ENCODE measurements around the gene MPV17L2. TPM values are rescaled to one million over a fixed set of nuclear protein-coding genes. Genes with fewer than 3 reads are reported as not detected.

Gene MPV17L2
- total and polyA plus RNA-seq, 2 experiments from 2014 or later = 22.4 to 31.8 TPM

- no peak overlapping the region for H2AFZ ChIP-seq
- DNase-seq (ENCODE audit: low spot score) = no peak
- H4K20me1 ChIP-seq (ENCODE audit: insufficient read depth, poor library complexity, severe bottlenecking) = no peaks in the 10 kb centered on the region
- H3K27me3 ChIP-seq = no peaks in the 10 kb centered on the region
- TF ChIP-seq, protein P1, sequence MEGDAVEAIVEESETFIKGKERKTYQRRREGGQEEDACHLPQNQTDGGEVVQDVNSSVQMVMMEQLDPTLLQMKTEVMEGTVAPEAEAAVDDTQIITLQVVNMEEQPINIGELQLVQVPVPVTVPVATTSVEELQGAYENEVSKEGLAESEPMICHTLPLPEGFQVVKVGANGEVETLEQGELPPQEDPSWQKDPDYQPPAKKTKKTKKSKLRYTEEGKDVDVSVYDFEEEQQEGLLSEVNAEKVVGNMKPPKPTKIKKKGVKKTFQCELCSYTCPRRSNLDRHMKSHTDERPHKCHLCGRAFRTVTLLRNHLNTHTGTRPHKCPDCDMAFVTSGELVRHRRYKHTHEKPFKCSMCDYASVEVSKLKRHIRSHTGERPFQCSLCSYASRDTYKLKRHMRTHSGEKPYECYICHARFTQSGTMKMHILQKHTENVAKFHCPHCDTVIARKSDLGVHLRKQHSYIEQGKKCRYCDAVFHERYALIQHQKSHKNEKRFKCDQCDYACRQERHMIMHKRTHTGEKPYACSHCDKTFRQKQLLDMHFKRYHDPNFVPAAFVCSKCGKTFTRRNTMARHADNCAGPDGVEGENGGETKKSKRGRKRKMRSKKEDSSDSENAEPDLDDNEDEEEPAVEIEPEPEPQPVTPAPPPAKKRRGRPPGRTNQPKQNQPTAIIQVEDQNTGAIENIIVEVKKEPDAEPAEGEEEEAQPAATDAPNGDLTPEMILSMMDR (IDR thresholded peaks at IDR 0.05; ENCODE audit: poor library complexity) = no peak
- TF ChIP-seq EZH2phosphoT487 (IDR thresholded peaks at IDR 0.05; ENCODE audit: low read depth, severe bottlenecking, unreplicated experiment) (no peak), EZH2 (IDR thresholded peaks at IDR 0.05; ENCODE audit: borderline replicate concordance) (no peak)
- no peak overlapping the region for H3K4me3 ChIP-seq
- no peaks in the 10 kb centered on the region for H3K9me3 ChIP-seq (ENCODE audit: low read depth)
- H3K36me3 ChIP-seq (replicated peaks; ENCODE audit: insufficient read depth, low read depth) = no peaks in the 10 kb centered on the region
- peak overlapping the region; percentile 31 for H3K27ac ChIP-seq
- no peaks in the 10 kb centered on the region for H3K9me2 ChIP-seq (replicated peaks; ENCODE audit: insufficient read depth)
- peaks cover 6% of the 10 kb centered on the region for H3K4me1 ChIP-seq (ENCODE audit: insufficient read depth)
- WGBS (ENCODE audit: low lambda C conversion rate, missing lambda C conversion rate) = 80% methylated on average over 12 of the region's 18 CpGs
- H3K79me2 ChIP-seq = no peaks in the 10 kb centered on the region
- peak overlapping the region; percentile 88 for H3K4me2 ChIP-seq
Measured at GRCh38 chr19:18173054-18173571, 19.9 kb upstream of the MPV17L2 start.

DNA sequence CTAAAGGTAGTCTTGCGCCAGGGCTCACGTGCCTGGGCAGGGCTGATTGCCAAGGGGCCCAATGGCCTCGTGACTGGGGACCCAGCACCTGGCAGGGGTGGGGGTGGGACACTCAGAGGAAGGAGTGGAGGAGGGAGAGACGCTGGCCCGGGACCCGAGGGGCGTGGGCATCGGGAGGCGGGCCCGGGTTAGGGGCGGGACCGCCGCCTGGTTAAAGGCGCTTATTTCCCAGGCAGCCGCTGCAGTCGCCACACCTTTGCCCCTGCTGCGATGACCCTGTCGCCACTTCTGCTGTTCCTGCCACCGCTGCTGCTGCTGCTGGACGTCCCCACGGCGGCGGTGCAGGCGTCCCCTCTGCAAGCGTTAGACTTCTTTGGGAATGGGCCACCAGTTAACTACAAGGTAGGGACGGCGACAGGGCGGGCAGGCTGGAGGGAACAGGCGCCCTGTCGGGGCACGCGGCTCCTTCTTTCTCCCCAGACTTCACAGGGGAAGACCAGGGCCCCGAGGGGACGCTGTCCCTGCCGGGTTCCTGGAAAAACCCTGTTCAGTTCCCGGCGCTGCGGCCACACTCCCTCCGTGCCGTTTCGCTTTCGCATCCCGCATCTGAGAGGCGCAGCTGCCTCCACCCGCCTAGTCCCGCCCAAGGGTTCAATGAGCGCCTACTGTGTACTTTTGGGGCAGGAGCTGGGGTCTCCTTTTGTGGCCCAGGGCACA, 19.3 kb upstream of the MPV17L2 start, which contains the start of gene IFI30:
TSS of gene IFI30 (plus strand) at position 242 of the 717 bp plus-strand sequence. CDS start at position 271, 29 bp downstream.
- peak within 1 kb of the TSS; percentile 66 for H2AFZ ChIP-seq
- H3K9me3 ChIP-seq (ENCODE audit: low read depth) = no peaks in the 10 kb centered on the region
- no peaks in the 10 kb centered on the region for H3K36me3 ChIP-seq (replicated peaks; ENCODE audit: insufficient read depth, low read depth)
- H3K4me2 ChIP-seq = peak within 1 kb of the TSS; percentile 88
- peak; percentile 88 for DNase-seq (ENCODE audit: low spot score)
- no peaks in the 10 kb centered on the region for H3K27me3 ChIP-seq
- H3K4me3 ChIP-seq = peak within 1 kb of the TSS; percentile 45
- H3K9me2 ChIP-seq (replicated peaks; ENCODE audit: insufficient read depth) = no peaks in the 10 kb centered on the region
- no peaks in the 10 kb centered on the region for H3K79me2 ChIP-seq
- 3% methylated on average over 34 of the region's 47 CpGs for WGBS (ENCODE audit: low lambda C conversion rate, missing lambda C conversion rate)
- peaks cover 6% of the 10 kb centered on the region for H3K4me1 ChIP-seq (ENCODE audit: insufficient read depth)
- TF ChIP-seq EZH2 (IDR thresholded peaks at IDR 0.05; ENCODE audit: borderline replicate concordance) = no peak
- TF ChIP-seq, protein P1 (IDR thresholded peaks at IDR 0.05; ENCODE audit: poor library complexity) = no peak
- TF ChIP-seq EZH2phosphoT487 (IDR thresholded peaks at IDR 0.05; ENCODE audit: low read depth, severe bottlenecking, unreplicated experiment) = no peak
- H4K20me1 ChIP-seq (ENCODE audit: insufficient read depth, poor library complexity, severe bottlenecking) = no peaks in the 10 kb centered on the region
- H3K27ac ChIP-seq = peak within 1 kb of the TSS; percentile 31

- H3K36me3 ChIP-seq (replicated peaks; ENCODE audit: insufficient read depth, low read depth) = no peaks in the 10 kb centered on the region
Measured at GRCh38 chr19:18174983-18175382, 18.0 kb upstream of the MPV17L2 start.

More at GRCh38 chr19:18174983-18175382, 18.0 kb upstream of the MPV17L2 start:
- H2AFZ ChIP-seq = no peak overlapping the region
- no peak overlapping the region for H3K27ac ChIP-seq
- H3K79me2 ChIP-seq = no peaks in the 10 kb centered on the region
- H3K4me2 ChIP-seq = peak overlapping the region; percentile 88
- no peak overlapping the region for H3K4me3 ChIP-seq
- no peaks in the 10 kb centered on the region for H4K20me1 ChIP-seq (ENCODE audit: insufficient read depth, poor library complexity, severe bottlenecking)
- no peaks in the 10 kb centered on the region for H3K27me3 ChIP-seq
- WGBS (ENCODE audit: low lambda C conversion rate, missing lambda C conversion rate) = 97% methylated on average over 11 of the region's 11 CpGs
- H3K9me3 ChIP-seq (ENCODE audit: low read depth) = no peaks in the 10 kb centered on the region
- peaks cover 6% of the 10 kb centered on the region for H3K4me1 ChIP-seq (ENCODE audit: insufficient read depth)
- H3K9me2 ChIP-seq (replicated peaks; ENCODE audit: insufficient read depth) = no peaks in the 10 kb centered on the region
- no peak for TF ChIP-seq EZH2phosphoT487 (IDR thresholded peaks at IDR 0.05; ENCODE audit: low read depth, severe bottlenecking, unreplicated experiment)
- TF ChIP-seq EZH2 (IDR thresholded peaks at IDR 0.05; ENCODE audit: borderline replicate concordance) = no peak
- TF ChIP-seq, protein P1 (IDR thresholded peaks at IDR 0.05; ENCODE audit: poor library complexity) = no peak
- no peak for DNase-seq (ENCODE audit: low spot score)
